Stimulated activated CD4-positive, alpha-beta T cell treated with anti-CD3 and anti-CD28 coated beads, Interleukin-1b, Interleukin-23, amount 100 ng/mL, for 48 hours (primary cell): ENCODE measurements around the gene DAB2IP.

Experiments used
- DNase-seq: peaks from one replicate; pipeline ENCODE4 v3.0.0-alpha.2; 2020

The DAB2IP gene

DNA sequence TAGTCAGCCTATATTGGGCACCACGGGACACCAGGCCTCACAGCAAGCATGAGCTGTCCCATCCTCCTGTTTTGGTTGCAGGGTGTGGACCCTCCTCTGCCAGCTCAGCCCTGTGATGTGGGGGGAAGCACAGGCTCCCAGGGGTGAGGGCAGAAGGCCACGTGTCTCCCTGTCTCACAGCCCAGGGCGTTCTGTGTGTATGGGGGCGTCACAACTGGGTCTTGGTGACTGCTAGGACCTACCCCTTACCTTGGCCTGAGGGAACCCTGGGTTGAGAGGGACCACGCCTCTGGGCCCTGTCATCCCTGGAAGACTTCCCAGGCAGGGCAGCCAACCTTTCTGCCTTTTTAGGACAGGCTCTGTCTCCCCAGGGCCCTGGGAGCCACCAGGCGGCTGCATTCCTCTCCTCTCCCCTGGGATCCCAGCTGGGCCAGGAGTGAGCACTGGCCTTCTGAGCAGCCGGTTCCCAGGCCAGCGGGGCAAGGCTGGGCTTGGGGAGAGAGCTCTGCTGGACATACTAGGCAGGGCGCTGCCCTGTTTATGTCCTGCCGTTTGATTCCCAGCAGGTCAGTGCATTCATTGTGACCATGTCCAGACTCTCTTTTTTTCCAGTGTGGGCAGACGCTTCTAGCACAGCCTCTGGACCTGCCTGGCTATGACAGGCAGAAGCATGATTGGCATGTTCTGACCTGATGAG is 97.4 kb downstream of the DAB2IP start:
- no peak for DNase-seq

DNA sequence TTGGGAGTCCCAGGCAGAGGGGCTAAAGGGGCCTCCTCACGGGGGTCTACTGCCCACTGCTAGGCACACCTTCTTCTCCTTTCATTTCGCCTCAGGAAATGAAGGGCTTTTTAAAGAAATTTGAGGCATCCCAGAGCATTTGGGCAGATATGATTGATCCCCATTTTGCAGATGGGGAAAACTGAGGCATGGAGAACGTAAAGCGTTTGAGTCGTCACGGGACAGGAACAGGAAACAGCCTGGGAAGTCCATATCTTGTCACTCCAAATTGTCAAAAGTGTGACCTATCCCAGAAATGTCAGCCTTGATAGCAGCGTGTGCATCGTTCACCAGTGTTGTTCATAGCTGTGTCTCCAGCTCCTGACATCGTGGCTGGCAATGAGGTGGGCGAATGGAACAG is 98.2 kb downstream of the DAB2IP start:
- no peak for DNase-seq

DNA sequence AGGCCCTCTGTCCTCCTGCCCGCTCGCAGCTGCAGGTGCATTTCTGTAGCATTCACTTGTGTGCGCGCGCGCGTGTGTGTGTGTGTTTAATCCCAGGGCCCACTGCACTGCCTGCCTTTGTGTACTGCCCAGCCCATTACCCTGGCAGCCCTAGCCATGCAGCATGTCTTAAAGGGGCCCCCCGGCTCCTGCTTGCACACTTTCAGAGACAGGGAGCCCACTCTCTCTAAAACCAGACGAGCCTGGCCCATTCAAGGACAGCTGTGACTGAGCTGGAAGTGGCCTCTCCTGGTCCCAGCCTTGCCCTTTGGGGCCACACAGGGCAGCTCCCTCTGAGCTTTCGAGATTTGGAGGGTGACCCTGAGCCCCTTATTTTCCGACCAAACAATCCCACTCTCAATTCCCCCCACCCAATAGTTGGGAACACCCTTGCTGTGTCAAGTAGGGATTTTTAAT is 98.9 kb downstream of the DAB2IP start:
- no peak for DNase-seq

GRCh38 chr9:121750715-121751623 is 99.5 kb downstream of the DAB2IP start:
- no peak for DNase-seq

- no peak for DNase-seq
Observed at GRCh38 chr9:121751686-121752445, 100.4 kb downstream of the DAB2IP start.

DNA sequence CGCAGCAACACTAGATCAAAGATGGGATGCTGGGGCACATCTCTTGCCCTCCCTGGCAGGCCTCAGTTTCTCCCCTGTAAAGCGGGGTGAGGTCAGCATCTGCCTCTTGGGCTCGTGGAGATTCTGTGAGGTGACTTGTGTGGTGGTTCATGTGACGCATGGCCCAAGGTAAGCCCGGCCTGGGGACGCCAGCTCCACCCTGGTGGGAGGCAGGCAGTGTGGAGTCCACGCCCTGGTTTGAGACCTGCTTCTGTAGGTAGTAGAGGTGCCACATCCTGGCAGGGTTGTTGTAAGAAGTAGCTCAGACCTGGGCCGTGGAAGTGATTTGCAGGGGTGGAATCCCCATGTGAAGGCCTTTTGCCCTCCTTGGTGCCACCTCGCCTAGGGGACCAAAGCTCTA is 101.5 kb downstream of the DAB2IP start:
- no peak for DNase-seq

DNA sequence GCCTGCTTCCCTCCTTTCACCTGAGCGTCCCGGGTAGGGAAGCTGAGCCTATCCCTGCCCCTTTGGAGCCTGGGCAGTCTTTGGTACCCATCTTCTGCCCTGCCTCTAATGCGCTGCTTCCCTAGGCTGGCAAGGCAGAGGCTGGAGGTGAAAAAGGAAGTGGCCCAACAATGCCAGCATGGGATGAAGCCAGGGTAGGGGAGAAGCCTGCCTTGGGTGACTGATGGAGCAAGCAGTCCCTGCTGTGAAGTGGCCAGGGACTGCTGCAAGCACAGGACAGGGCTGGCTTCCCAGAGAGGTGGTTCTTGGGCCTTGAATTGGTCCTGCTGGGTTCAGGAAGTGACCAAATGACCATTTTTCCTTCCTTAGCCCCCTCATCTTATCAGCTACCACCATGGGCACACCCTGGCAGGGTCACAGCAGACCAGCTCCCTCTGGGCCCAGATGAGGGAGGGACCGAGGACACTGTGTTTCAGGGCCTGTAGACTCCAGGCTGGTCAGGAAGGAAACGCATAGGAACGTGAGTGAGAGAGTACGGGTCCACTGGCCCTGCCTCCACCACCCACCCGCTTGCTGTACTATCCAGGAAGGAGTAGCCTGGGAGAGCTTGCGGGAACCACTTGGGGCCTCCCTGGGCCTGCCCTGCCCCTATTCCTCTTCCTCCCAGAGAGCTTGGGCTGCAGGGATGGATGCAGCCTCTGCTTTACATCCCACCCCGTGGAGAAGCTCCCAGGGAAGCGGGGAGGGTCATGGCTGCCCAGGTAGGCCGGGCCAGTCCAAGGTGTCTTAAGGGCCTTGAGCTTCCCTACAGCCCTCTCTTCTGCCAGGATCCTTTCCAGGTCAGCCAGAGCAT is 102.6 kb downstream of the DAB2IP start:
- DNase-seq, result no peak

- no peak for DNase-seq
Observed at GRCh38 chr9:121754655-121755436, 103.4 kb downstream of the DAB2IP start.

DNA sequence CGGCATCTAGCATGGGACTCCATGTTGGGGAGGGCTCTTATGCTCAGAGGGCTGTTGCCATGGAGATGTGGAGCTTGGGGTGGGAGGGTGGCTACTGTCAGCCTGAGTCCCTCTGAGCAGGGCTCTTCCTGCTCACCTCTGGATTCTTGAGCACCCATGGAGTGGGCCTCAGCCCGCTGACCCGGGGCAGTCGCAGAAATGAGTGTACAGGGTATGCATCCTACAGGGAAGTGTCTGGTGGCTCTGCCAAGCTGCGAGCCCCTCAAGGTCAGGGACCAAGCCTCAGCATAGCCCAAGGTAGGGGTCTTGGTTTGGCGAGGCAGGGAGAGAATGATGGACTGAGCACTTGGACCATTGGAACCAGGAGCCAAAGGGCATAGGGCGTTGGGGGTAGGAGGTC is 104.1 kb downstream of the DAB2IP start:
- DNase-seq, result no peak

DNA sequence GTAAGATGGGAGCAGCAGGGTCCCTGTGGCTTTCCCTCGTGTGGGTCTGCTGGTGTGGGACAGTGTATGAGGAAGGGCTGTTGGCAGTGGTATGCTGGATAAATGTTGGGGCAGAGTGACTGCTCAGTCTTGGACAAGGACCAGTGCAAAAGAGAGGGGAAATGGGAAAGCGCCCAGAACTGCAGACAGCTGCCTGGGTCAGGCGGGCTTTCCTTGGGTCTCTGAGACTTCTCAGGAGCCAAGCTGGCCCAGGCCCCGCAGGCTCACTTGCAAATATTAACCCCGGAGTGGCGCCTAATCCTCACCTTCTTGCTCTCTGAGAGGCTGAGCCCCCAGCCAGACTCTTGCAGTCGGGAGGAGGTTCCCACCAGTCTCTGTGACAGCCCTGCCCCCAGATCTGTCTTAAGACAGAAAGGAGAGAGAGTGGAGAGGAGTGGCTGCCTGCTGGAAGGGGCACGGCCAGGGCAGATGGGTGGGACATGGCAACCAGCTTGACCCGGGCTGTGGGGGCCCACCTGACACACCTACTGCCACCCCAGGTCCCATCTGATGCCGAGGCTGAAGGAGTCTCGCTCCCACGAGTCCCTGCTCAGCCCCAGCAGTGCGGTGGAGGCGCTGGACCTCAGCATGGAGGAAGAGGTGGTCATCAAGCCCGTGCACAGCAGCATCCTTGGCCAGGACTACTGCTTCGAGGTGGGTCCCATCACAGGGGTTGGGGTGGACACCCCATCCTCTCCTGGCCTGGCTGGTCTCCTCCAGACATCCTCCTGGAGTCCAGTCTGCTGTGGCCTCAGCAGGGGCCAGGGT is 105.2 kb downstream of the DAB2IP start:
- no peak for DNase-seq

- no peak for DNase-seq
Observed at GRCh38 chr9:121757281-121757585, 105.8 kb downstream of the DAB2IP start.

DNA sequence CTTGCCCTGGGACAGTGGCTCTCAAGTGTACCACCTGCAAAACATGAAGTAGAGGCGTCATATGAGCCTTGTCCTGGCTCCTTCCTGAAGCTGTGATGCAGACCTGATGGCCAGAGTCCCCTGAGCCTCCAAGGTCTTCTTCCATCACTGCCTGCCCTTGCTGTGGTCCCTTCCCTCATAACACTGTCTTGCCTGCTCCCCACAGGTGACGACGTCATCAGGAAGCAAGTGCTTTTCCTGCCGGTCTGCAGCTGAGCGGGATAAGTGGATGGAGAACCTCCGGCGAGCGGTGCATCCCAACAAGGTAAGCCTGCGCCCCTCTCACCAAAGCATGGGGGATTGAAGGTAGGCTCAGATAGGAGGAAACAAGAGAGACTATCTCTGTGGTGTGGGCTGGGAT is 107.3 kb downstream of the DAB2IP start:
- no peak for DNase-seq

DNA sequence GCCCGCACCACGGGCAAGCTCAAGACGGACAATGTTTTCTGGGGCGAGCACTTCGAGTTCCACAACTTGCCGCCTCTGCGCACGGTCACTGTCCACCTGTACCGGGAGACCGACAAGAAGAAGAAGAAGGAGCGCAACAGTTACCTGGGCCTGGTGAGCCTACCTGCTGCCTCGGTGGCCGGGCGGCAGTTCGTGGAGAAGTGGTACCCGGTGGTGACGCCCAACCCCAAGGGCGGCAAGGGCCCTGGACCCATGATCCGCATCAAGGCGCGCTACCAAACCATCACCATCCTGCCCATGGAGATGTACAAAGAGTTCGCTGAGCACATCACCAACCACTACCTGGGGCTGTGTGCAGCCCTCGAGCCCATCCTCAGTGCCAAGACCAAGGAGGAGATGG is 108.6 kb downstream of the DAB2IP start:
- DNase-seq, result no peak

- no peak for DNase-seq
Observed at GRCh38 chr9:121760571-121760970, 109.1 kb downstream of the DAB2IP start.

DNA sequence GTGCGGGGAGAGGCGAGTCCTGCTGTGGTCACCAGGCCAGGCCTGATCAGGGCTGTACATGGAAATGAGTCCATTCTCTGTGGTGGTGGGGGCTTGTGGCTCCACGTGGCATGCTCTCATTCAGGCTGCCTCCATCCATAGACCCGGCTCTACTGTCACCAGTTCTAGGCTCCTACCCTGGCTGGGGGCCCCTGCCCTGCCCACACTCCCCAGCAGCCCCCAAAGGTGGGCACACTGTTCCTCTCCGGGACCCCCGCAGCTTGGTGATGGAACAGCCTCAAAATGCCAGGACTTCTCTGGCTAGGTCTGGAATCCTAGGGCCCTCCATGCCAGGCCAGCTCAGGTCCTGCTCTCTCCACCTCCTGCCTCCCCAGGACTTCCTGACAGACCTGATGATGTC is 111.7 kb downstream of the DAB2IP start:
- no peak for DNase-seq

DNA sequence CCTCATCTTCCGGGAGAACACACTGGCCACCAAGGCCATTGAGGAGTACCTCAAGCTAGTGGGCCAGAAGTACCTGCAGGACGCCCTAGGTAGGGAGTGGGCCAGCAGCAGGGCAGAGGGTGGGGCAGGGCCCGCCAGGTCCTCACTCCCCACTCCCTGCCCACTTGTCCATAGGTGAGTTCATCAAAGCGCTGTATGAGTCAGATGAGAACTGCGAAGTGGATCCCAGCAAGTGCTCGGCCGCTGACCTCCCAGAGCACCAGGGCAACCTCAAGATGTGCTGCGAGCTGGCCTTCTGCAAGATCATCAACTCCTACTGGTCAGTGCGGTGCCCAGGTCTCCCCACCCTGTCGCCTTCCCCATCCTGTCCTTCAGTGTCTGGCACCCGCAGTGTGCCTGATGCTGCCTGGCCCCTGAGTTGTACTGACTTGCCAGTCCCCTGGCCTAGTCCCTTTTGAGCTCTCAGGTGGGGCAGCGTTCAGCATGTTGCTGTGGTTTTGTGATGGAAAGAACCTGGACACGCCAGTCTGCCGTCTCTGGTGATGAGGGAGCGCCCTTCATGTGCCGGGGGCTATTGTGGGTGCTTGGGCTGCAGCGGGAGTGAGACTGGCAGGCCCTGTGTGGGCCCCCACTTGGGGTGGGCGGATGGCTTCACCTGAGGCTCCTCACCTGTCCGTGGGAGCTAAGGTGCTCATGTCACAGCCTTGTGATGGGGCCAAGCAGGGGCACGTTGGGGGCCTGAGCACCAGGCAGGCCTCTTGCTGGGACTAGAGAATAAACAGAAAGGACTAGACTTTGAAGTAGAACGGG is 112.3 kb downstream of the DAB2IP start:
- DNase-seq, result no peak

- no peak for DNase-seq
Observed at GRCh38 chr9:121764371-121764730, 112.9 kb downstream of the DAB2IP start.

DNA sequence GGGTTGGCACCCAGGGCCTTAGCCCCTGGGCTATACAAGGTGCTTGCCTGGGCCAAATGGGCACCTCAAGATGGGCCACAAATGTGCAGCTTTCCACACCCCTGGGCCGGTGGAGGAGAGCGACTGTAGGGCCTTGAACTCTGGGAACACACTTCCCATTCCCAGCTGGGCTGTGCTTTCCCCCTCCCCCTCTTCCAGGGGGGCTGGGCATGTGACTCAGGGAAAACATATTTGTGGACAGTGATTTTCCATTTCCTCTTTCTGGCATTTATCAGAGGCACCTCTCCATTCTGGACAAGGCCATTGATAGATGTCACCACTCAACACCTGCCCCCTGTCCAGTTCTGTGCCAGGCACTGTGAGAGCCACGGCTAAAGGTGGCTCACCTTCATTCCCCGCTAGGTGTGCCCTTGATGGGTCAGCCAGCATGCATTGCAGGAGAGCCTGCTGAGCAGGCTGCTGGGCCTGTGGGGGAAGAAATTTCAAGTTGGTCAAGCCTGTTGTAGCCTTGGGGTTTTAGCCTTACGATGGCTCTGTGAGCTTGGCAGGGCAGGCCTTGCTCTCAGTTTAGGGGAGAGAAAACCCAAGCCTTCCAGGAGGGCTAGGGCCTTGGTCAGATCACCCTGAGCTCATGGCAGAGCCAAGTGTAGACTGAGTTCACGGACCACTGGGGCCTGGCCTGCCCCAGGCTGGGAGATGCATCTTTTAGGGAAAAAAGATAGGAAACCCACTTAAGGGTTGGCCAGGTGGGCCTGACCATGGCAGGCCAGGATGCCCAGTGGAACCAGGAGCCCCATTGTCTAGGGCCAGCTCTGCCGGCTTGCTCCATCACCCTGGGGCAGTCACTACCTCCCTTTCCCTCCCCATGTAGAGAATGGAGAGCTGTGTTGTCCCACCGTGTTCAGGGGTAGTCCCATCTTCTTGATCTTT is 113.9 kb downstream of the DAB2IP start:
- no peak for DNase-seq

- DNase-seq, result no peak
Observed at GRCh38 chr9:121766081-121766683, 114.7 kb downstream of the DAB2IP start.
